RPMI8226 (cell line): ENCODE measurements around the gene GPR45.
"Not testable (repeated sequence)": the region's sequence is repeated elsewhere in the genome, so short reads cannot be mapped to it uniquely, and the experiment has no call there.

Experiments
- DNase-seq: peaks from one replicate; pipeline ENCODE4 v3.0.0-alpha.2; 2015

Gene GPR45

GRCh38 chr2:105241443-105241842, at the start of gene GPR45:
Gene GPR45, plus strand, starts transcription at chr2:105241743. Its CDS starts 116 bp downstream, at chr2:105241859.
- no peak for DNase-seq

- no peak for DNase-seq
Observed at GRCh38 chr2:105194022-105194675, 47.4 kb upstream of the GPR45 start.

DNA sequence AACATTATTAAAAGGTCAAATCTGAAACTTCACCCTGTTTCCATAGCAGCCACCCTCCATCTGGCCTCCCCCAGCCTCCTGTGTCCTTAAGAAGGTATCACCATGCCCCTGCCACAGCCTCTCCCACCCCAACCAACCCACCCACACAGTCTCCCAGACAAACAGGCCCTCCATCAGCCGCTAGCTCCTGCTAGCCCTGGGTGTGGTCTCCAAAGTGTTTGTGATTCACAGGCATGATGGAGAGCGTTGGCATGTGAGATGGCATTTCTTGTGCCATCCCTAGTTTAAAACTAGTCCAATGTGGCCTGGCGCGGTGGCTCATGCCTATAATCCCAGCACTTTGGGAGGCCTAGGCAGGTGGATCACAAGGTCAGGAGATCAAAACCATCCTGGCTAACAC, 44.9 kb upstream of the GPR45 start:
- DNase-seq, result no peak

DNA sequence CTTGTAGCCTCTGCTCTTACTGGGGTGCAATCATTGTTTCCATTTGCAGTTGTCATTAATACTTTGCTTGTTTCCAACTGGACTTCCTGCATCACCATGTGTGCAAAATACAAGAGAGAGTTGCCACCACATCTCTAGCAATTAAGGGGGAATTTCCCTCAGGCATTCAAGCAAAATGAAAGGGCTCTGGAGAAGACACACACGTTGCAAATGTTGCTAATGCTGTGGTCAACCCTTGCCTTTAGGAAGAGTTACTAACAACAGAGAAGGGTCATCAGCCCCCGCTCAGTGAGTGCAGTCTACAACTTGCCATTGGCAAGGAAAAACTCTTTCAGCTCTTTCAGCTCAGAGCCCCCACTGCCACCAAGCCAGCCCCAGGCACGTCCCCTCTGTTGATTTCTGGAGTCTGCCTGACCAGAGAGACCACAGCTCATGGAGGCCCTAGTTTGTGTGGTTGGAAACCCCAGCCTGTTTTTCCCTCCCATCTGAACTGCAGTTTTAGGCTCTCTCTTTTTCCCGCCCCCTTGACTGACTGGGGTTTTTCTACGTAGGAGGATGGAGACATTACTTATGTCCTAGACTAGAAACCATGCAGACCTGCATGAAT, 25.9 kb upstream of the GPR45 start:
- no peak for DNase-seq

GRCh38 chr2:105220604-105221003, 20.9 kb upstream of the GPR45 start:
- DNase-seq, result no peak

DNA sequence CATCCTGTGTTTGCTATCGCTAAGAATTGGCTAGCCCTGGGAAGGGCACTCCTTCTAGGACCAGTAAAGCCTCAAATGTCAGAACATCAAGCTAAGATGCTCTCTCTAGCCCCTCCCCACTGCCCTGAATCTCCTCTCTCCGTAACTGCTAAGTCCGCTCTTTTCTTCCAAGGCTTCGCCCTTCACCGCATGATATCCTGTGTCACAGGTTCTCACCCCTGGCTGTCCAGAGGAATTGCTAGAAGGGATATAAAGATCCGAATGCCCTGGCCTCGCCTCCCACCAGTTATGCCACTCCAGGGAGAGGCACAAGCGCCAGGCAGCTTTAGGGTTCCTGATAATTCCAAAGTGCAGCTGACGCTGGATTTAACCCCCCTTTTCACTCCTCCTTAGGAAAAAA, 17.1 kb upstream of the GPR45 start:
- no peak for DNase-seq

DNA sequence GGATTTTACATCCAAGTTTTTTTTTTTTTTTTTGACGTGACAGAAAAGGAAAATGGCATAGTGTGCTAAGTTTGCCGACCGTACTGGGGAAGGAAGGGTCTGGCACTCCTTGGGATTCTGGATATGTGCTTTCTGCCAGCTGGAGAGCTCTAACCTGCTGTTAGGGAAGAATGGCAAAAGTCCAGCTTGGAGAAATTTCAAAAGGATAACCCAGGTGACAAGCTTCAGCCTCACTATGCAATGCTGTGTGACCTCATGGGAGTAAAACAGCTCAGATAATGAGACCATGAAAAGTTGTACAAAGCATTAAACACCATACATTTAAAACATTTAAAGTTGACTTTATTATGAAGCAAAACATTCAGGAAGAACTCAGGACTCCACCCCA, 10.3 kb upstream of the GPR45 start:
- no peak for DNase-seq

DNA sequence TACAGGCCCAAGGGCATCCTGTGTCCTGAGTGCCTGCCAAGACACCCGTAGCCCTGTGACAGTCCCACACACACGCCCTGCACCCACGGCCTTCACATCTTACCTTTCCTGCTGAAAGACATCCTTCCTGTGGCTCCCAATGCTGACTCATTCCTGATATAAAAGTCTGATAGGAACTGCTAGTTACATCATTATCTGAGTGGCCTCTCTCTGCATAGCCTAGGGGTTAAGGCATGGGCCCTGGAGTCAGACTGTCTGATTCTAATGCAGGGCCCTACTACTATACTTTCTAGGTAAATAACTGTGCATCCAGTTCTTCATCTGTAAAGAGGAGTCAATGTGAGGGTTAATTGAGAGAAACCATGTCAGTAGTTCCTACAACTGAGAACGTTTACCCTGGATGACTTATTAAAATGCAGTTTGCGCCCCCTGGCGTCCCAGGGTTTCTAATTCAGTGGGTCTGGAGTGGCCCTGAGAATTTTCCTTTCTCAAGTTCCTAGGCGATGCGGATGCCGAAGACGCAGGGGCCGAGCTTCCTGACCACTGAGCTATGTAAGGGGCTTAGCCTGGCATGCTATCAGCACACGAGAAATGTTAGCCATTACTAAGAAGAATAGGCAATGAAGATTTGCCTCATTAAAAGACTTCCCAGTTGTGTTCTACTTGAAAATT, 6.0 kb upstream of the GPR45 start:
- DNase-seq, result peak; percentile 82

- no peak for DNase-seq
Observed at GRCh38 chr2:105236060-105236424, 5.5 kb upstream of the GPR45 start.

DNA sequence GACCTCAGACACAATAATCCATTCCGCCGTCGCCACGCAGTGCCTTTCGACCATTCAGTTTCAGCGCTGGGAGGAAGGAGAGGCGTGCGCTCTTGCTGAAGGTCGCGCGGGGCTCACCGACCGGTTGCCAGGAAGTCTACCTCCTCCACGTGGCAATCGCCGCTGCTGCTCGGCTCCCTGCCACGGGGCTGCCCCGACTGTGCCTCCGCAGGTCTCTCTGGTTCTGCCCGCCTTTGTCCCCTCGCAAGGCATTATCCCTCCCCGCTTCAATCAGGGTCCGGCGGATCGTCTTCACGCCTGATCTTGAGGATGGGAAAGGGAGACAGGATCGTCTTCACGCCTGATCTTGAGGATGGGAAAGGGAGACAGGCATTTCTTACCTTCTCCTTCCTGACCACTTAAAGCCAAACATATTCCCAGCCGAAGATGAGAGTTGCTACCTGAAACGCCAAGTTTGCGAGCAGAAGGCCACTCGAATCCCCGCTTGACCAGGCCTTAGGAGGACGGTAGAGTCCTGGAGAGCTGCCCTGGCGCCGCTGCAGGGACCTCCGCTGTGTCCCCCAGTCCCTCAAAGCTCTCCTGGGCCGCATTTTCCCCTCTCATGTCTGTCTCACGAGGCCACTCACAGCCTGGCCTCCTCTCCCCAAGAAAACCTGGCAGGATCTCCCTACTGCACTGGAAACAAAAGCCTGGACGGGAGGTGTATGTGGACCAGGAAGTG, 4.3 kb upstream of the GPR45 start:
- no peak for DNase-seq

DNA sequence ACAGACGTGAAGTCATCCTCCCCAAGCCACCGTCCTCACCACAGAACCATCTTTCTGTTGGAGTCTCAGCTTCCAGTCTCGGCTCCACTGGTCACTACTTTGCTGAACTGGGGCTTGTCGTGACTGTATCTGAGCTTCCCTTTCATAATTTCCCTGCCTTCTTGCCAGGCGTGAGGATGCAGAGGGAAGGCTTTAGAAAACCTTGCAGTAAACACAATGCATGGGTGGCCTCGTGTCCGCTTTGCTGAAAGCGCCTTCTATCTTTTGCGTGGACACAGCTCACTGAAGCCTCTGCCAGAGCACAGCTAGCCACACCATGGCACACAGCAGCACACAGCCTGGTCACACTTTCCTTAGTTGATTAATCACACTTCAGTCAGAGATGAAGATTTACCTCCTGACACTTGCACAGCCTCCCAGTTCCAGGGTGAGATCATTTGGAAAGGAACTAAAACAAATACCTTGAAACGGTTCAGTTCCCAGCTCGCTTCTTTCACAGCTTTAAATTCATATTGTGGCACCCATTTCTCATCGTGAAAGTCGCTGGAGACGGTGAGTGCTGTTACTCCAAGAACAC, 2.8 kb upstream of the GPR45 start:
- no peak for DNase-seq

GRCh38 chr2:105239924-105240323, 1.6 kb upstream of the GPR45 start:
- no peak for DNase-seq

- no peak for DNase-seq
Observed at GRCh38 chr2:105242286-105242993, 897 bp downstream of the GPR45 start.

DNA sequence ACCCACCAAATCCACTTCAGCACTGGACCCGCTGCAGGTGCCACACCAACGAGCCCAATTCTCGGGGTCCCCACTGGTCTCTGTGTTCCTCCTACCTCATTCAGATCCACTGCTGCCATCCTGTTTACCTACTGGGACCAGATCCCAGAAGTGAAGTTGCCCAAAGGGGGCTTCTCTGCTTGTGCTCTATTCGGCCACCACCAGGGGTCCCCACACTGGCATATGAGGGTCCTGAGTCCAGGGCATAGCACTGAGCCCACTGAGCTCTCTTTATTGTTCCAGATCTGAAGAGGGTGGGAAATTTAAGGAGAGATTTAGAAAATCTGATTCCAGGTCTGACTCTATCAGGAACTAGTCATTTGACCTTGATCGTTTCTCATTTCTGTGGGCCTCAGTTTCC, 2.4 kb downstream of the GPR45 start:
- no peak for DNase-seq

DNA sequence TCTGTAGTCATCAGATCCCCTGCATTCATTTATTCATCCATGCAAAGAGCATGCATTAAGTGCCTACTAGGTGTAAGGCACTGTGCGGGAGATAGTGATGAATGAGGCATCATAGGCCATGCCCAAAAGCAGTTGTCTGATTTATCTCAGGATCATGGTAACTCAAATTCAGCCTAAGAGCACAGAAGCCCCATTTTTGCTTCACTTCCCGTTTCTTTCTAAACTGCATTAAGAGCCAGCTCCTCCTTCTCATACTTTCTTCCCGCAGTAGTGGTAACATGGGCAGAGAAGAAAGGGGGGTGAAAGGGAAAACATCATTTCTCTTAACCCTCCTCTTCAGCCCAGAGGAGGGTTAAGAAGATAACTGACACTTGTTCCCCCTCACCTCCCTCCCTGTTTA, 2.9 kb downstream of the GPR45 start:
- no peak for DNase-seq

- no peak for DNase-seq
Observed at GRCh38 chr2:105248316-105249070, 7.0 kb downstream of the GPR45 start.

DNA sequence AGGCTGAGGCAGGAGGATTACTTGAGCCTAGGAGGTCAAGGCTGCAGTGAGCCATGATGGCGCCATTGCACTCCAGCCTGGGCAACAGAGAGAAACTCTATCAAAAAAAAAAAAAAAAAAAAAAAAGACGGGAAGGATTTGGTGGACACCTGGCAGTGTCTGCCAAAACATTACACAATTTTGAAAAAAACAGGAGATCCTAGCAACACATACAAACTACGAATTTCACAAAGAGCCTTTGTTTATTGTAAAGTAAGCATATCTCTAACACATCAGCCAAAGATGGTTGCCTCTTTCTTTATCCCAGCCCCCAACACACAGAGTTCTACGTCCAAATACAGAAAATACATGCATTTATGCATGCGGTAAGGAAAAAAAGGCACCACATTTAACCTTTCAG, 7.6 kb downstream of the GPR45 start:
- no peak for DNase-seq

- DNase-seq, result no peak
Observed at GRCh38 chr2:105249891-105250290, 8.3 kb downstream of the GPR45 start.

DNA sequence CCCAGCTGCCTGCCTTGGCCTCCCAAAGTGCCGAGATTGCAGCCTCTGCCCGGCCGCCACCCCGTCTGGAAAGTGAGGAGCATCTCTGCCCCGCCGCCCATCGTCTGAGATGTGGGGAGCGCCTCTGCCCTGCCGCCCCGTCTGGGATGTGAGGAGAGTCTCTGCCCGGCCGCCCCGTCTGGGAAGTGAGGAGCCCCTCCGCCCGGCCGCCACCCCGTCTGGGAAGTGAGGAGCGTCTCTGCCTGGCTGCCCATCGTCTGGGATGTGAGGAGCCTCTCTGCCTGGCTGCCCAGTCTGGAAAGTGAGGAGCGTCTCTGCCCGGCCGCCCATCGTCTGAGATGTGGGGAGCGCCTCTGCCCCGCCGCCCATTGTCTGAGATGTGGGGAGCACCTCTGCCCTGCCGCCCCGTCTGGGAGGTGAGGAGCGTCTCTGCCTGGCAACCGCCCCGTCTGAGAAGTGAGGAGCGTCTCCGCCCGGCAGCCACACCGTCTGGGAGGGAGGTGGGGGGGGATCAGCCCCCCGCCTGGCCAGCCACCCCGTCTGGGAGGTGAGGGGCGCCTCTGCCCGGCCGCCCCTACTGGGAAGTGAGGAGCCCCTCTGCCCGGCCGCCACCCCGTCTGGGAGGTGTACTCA, 9.6 kb downstream of the GPR45 start:
- not testable (repeated sequence) for DNase-seq

- DNase-seq, result no peak
Observed at GRCh38 chr2:105252271-105252670, 10.7 kb downstream of the GPR45 start.

DNA sequence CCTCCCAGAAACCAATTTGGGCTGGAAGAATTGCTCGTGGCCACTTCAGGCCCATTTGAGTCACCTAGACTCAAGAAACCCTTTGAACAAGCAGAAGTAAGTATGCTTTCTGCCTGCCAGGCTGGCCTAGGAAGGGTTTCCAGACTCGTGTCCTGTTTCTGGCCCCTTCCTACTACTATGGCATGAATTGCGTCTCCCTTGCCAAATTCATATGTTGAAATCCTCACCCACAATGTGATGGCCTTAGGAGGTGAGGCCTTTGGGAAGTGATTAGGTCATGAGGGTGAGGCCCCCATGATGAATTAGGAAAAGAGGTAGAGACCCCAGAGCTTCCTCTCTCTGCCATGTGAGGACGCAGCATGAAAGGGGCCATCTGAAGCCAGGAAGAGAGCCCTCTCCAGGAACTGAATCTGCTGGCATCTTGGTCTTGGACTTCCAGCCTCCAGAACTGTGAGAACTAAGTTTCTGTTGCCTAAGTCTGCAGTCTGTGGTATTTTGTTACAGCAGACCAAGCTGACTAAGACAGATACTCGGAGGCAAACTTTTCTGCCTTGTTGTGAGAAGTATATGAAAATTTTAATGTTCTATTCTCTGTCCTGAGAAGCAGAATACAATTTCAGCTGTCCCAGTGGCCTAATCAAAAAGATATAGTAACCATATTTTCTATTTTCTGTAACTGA, 13.1 kb downstream of the GPR45 start:
- DNase-seq, result no peak
